RWPE1 (cell line): ENCODE results near the gene COL19A1.
A peak's percentile ranks its signal among the peaks of the same experiment; 100 is the strongest.

ENCODE experiments used
- CTCF ChIA-PET: fragments of 350-600 bp; sonication (Branson Sonifier 250); formaldehyde crosslinking; extraction: SDS; loops from one replicate; lab custom pipeline; 2021; lab: Yijun Ruan, JAX
- POLR2A ChIA-PET: fragments of 400-600 bp; formaldehyde crosslinking; extraction: SDS; loops from one replicate; lab custom pipeline; 2020; ENCODE audit warnings: antibody characterized with exemption; ENCODE audit not compliant: low non-redundant PET; lab: Yijun Ruan, JAX
- DNase-seq: peaks from one replicate; pipeline ENCODE4 v3.0.0; 2012; ENCODE audit warnings: low spot score
- H3K27ac ChIP-seq: fragments of 450-650 bp; 2 replicates; pipeline ENCODE4 v1.5.1; 2017
- TF ChIP-seq, protein P1 (sequence below): fragments of 450-650 bp; conservative IDR thresholded peaks from 2 replicates; pipeline ENCODE4 v1.5.1; 2017; ENCODE audit warnings: low read depth, mild to moderate bottlenecking

The COL19A1 gene

DNA sequence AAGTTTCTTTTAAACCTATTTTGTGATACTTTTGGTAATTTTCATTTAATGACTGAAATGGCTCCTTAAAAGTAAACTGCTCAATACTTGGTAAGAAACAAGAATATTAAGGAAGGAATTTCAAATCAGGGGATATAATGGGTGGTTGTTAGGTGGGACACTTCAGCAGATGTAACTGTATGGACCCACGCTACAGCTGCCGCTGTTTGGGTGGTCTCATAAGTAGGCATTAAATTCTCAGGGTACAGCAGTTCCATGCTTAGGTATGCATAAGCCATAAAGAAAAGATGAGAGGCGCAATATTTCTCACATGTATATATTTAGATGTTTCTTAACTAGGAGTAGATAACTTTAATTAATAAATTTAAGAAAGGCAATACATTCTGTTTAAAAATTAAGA is 35.0 kb downstream of the COL19A1 start:
- CTCF ChIA-PET = interaction anchor here (0.5 kb wide), 1 partner anchor 45 kb away, joined by 3 read pairs; no protein-coding TSS in a partner anchor
- no peak overlapping the region for H3K27ac ChIP-seq
- DNase-seq = no peak
- POLR2A ChIA-PET = no interaction called here
- TF ChIP-seq, protein P1, sequence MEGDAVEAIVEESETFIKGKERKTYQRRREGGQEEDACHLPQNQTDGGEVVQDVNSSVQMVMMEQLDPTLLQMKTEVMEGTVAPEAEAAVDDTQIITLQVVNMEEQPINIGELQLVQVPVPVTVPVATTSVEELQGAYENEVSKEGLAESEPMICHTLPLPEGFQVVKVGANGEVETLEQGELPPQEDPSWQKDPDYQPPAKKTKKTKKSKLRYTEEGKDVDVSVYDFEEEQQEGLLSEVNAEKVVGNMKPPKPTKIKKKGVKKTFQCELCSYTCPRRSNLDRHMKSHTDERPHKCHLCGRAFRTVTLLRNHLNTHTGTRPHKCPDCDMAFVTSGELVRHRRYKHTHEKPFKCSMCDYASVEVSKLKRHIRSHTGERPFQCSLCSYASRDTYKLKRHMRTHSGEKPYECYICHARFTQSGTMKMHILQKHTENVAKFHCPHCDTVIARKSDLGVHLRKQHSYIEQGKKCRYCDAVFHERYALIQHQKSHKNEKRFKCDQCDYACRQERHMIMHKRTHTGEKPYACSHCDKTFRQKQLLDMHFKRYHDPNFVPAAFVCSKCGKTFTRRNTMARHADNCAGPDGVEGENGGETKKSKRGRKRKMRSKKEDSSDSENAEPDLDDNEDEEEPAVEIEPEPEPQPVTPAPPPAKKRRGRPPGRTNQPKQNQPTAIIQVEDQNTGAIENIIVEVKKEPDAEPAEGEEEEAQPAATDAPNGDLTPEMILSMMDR = no peak

DNA sequence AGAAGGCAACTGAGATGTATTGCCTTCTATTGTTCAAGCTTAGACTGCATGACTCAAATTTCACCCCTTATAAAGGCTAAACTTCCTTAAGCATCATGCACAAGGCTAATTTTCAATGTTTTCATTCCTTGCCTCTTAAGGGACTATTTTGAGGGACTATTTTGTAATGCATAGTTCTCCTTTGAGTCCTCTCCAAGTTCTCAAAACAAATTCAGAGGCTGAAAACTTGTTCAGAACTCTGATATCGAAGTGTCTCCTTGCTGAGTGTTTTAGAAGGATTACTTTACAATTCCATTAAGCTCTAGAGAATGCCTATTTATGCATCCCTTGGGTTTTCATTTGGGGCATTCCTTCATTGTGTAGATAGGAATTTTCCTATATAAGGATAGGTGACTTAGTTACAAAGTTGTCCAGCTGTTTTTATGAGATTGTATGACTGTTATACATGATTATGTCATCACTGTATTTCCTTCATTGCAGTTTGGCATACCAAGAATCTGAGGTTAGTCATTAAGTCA is 41.7 kb downstream of the COL19A1 start:
- TF ChIP-seq, protein P1 = no peak
- POLR2A ChIA-PET = no interaction called here
- DNase-seq = no peak
- CTCF ChIA-PET = no interaction called here
- H3K27ac ChIP-seq = no peak overlapping the region

DNA sequence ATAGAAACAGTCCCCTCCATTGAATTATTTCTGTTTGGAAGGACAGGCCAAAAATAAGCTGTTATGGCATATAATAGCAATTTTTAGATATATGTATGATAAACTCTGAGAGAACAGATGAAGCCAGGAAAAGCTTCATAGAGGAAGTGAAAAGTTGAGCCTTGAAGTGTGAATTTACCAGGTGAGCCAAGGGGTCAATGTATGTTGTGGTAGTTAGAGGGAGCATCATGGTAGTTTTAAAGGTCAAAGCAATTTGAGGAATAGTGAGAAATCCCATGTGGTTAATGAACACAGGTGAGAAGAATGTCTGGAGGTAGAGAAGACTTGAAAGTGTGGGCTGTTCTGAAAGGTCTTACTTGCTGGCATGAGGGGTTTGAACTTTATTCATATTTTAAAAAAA is 47.0 kb downstream of the COL19A1 start:
- CTCF ChIA-PET = interaction anchor here (0.6 kb wide), 1 partner anchor 78 kb away, joined by 3 read pairs; no protein-coding TSS in a partner anchor
- no peak overlapping the region for H3K27ac ChIP-seq
- DNase-seq = no peak
- POLR2A ChIA-PET = no interaction called here
- TF ChIP-seq, protein P1 = no peak

DNA sequence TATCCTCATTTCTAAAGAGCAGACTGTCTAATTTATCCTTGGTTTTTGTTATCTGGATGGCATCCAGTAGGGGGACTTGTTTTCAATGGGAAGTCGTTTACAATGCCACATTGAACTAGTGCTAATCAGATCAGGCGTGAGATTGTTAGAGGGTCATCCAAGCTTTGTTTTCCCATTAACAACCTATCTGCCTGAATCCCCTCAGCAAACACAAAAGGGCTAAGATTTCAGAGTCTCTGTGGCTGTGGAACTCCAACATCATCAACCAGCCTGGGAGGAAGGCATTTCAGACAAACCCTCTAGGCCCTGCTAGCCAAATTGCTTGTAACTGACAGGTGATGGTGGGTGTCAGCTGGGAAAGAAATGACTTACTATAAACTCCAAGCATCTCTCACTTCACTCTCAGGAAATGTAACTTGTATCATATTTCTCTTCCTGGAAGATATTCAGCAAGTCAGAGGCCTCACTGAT is 47.7 kb downstream of the COL19A1 start:
- TF ChIP-seq, protein P1 = no peak
- CTCF ChIA-PET = interaction anchor here (0.6 kb wide), 2 partner anchors 79 to 1271 kb away, joined by 3 read pairs; no protein-coding TSS in a partner anchor
- POLR2A ChIA-PET = no interaction called here
- no peak overlapping the region for H3K27ac ChIP-seq
- no peak for DNase-seq

DNA sequence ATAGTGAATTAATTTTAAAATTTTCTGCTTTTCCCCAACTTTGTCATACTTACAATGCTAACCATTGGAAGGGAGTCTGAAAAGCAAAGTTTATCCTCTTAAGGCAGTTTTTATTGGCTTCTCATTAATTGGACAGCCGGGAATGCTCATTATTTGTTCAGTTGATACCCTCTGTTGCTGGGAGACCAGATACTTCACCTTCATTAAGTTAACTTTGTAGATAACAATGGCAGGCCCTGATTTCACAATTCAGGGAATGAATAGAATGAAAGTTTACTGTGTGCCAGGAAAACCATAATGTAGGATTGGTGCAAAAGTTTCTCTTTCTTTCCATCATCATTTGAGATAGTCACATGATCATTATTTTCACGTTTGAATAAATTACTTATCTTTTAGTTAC is 49.0 kb downstream of the COL19A1 start:
- DNase-seq = no peak
- TF ChIP-seq, protein P1 = no peak
- no peak overlapping the region for H3K27ac ChIP-seq
- ChIA-PET CTCF (no interaction called here), POLR2A (no interaction called here)

DNA sequence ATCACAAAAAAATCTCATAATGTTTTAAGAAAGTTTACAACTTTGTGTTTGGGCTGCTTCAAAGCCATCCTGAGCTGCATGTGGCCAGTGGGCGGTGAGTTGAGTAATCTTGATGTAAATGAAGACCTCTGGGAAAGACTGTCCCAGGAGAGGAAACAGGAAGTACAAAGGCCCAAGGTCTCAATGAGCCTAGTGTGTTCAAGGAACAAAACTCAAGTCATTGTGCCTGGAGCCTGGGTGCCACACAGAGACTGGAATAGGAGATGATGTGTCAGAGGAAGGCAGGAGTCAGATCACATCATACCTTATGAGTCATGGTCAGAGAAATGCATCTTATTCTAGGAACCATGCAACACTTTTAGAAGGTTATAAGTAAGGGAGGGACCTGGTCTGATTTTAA is 51.5 kb downstream of the COL19A1 start:
- DNase-seq = peak; percentile 64
- CTCF ChIA-PET = no interaction called here
- no peak overlapping the region for H3K27ac ChIP-seq
- POLR2A ChIA-PET = no interaction called here
- TF ChIP-seq, protein P1 = no peak
